NCI-H524 (cell line): ENCODE data around the gene CCDC88A.
"Not testable (repeated sequence)": the region's sequence is repeated elsewhere in the genome, so short reads cannot be mapped to it uniquely, and the experiment has no call there.

Experiments
- DNase-seq, 2 experiments: peaks; one replicate each; lab custom pipeline; 2025; lab: John Stamatoyannopoulos, UW

The CCDC88A gene

GRCh38 chr2:55419679-55420438, at the start of gene CCDC88A:
Gene CCDC88A (minus strand): TSS chr2:55419856. CDS start chr2:55419079, 777 bp downstream.
- DNase-seq: peak; percentile 94 to 97

- DNase-seq: no peak
Measured at GRCh38 chr2:55461679-55462078, 42.0 kb upstream of the CCDC88A start.

DNA sequence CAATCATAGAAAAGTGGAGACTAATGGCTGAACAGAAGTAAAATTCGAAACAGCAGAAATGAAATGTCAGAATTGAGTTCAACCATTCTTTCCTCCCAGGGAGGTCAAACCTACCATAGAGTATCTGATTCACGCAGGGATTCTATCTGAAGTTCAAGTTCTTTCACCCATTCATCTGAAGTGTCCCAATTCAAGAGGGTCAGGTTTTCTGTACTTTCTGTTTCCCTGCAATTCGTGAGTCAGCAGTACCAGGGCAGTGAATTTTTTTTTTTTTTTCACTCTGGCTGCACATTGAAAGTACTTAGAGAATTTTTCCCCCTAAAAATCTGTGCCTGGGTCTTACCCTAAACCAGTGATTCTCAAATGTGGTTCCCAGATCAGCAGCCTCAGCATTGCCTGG, 40.9 kb upstream of the CCDC88A start:
- no peak for DNase-seq

- no peak for DNase-seq
Measured at GRCh38 chr2:55459714-55460274, 40.1 kb upstream of the CCDC88A start.

DNA sequence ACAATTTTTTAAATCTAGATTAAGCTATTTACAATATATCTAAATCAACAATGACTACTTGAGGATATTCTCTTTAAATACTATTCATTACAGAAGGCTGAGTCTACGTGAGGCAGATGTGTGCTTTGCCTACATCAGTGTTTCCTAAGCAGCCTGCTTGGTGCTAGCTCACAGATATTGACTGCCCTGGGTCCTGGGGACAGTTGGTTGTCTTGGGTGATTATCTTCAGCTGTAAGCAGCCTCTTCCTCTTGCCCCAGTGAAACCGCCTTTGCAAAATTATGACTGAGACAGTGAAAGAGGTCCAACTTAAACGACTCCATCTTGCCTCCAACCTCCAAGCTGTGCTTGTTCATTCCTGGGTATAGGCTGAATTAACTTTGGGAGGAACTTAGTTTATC, 39.6 kb upstream of the CCDC88A start:
- no peak for DNase-seq

DNA sequence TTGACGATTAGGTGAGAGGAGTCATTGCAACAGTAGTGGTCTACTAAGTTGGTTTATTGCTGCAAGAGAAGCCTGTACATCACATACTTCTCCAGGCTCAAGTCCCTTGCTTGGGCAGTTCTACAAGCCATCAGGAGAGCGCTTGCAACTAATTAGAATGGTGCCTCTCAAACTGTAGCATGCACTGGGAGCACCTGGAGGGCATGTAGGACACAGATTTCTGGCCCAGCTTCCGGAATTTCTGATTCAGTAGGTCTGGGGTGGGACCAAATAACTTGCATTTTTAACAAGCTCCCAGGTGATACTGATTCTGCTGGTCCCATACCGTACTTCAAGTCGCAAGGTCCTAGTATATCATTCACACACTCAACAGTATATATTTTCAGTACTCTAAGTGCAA, 34.5 kb upstream of the CCDC88A start:
- no peak for DNase-seq

DNA sequence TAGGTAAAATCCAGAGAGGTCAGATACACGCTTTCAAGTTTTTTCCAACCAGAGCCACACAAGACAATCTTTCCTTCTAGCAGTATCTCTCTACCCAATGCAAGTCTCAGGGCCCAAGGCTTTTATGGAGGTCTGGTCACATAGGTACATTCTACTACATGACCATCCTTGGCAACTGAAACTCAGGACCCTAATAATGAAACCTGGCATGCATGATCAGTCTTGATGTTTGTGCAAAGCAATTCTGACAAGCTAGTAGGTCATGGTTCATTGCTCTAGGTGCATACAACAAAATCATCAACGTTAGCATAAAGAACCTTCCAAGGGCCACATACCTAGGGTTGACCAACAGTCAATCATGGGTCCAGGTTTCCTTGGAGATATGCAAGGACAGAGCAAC, 33.2 kb upstream of the CCDC88A start:
- DNase-seq: no peak

- DNase-seq: no peak
Measured at GRCh38 chr2:55451699-55452098, 32.0 kb upstream of the CCDC88A start.

DNA sequence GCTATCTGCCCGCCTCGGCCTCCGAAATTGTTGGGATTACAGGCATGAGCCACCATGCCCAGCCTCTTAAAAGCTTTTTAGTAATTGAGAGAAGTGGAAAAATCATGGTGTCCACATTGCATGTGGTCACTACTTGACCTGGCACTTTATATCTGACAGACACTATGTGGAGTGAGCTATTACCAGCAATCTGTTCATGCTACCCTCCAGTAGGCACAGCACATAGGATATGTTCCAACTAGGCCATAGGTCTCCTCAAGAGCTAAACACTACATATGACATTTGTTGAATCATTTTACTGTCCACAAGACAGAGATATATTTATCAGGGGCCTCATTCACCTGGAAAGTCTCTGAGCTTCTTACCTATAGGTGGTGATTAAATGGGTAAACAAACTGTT, 30.4 kb upstream of the CCDC88A start:
- not testable (repeated sequence) for DNase-seq

DNA sequence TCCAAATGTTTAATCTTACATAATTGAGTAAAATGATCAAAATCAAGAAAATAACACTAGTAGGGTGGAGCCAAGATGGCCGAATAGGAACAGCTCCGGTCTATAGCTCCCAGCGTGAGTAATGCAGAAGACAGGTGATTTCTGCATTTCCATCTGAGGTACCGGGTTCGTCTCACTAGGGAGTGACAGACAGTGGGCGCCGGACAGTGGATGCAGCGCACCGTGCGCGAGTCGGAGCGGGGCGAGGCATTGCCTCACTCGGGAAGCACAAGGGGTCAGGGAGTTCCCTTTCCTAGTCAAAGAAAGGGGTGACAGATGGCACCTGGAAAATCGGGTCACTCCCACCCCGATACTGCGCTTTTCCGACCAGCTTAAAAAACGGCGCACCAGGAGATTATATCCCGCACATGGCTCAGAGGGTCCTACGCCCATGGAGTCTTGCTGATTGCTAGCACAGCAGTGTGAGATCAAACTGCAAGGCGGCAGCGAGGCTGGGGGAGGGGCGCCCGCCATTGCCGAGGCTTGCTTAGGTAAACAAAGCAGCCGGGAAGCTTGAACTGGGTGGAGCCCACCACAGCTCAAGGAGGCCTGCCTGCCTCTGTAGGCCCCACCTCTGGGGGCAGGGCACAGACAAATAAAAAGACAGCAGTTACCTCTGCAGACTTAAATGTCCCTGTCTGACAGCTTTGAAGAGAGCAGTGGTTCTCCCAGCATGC, 22.5 kb upstream of the CCDC88A start:
- not testable (repeated sequence) for DNase-seq

- DNase-seq: no peak
Measured at GRCh38 chr2:55441280-55441892, 21.7 kb upstream of the CCDC88A start.

DNA sequence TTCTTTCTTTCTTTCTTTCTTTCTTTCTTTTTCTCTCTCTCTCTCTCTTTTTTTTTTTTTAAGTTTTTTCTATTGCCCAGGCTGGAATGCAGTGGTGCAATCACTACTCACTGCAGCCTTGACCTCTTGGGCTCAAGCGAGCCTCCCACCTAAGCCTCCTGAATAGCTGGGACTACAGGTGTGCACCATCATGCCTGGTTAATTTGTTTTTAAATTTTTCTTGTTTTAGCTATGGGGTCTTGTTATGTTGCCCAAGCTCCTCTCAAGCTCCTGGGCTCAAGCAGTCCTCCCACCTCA, 19.4 kb upstream of the CCDC88A start:
- no peak for DNase-seq

- no peak for DNase-seq
Measured at GRCh38 chr2:55438391-55439100, 18.9 kb upstream of the CCDC88A start.

GRCh38 chr2:55437515-55438390, 18.1 kb upstream of the CCDC88A start:
- DNase-seq: no peak

DNA sequence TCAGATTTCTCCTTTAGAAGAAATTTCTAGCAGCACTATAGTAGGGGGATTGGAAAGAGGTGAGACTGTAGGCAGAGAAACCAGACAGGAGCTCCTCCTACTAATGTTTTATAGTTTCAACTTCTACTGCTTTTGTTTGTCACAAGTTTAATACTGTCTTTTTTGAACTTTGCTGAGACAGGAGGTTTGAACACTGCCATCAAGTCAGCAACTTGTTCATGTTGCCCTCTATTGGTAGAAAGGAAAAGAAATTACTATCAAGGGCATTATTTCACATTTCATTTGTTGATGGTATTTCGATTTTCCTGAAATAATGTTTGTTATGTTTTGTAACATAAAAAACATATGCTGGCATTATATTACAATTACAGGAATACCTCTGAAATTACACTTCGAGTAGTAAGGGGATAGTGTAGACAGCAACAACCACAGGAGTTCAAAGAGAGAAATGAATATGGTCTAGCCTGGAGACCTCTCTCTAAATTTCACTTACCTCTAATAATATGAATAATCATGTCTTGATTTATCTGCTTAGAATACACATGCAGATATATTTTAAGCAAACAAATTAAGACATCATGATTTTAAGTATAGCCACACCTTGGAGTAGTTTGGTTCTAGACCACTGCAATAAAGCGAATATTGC, 12.4 kb upstream of the CCDC88A start:
- peak in 1 of 2 experiments; percentile 46 for DNase-seq

GRCh38 chr2:55430211-55430975, 10.7 kb upstream of the CCDC88A start:
- peak; percentile 12 to 80 for DNase-seq

GRCh38 chr2:55428258-55428657, 8.6 kb upstream of the CCDC88A start:
- no peak for DNase-seq

- no peak for DNase-seq
Measured at GRCh38 chr2:55425431-55425831, 5.8 kb upstream of the CCDC88A start.

GRCh38 chr2:55422876-55423665, 3.4 kb upstream of the CCDC88A start:
- DNase-seq: no peak
